HG03378 (cell line): ENCODE data around the gene SETD3.
A peak's percentile ranks its signal among the peaks of the same experiment; 100 is the strongest.

Source experiments
- ATAC-seq: cut with Tn5 transposase; IDR thresholded peaks from one replicate; pipeline ENCODE4 v1.9.1; 2021; ENCODE audit warnings: mild to moderate bottlenecking, moderate library complexity; ENCODE audit not compliant: unreplicated experiment

The SETD3 gene

GRCh38 chr14:99479906-99480869, at the start of gene SETD3:
Gene SETD3 (minus strand): TSS chr14:99480859. CDS start chr14:99465805, 15,054 bp downstream.
- no peak for ATAC-seq

DNA sequence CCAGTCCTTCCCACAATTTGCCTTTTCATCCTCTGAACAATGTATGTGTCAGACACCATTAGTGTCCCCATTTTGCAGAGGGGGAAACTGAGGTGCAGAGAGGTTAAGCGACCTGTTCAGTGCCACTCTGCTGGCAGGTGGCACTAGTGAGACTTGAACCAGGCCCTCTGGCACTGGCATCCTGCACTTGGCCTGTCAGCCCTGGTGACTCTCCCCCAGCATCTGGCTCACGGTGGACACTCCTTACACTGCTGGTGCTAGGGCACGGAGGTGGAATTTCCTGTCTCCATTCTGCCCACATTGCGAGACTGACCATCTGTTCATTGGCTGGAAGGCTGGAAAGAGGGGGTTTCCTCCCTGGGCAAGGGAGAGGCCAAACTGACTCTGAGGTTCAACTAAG, 49.2 kb upstream of the SETD3 start:
- no peak for ATAC-seq

GRCh38 chr14:99527427-99528076, 46.9 kb upstream of the SETD3 start:
- no peak for ATAC-seq

DNA sequence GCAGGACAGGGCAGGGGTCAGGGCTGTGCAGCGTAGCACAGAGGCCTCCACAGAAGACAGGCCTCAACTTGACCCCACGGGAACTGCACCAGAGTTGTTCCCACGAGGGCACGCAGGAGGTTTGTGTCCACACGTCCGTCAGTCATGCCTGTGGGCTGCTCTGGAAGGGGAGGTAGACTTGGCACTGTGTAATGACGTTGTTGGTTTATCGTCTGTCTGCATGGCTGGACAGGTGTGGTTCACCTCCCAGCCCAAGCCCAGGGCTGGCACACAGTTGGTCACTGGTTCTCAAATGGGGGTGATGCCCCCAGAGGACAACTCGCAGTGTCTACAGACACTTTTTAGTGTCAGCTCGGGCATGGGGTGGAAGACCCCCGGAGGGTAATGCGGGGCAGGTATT, 46.4 kb upstream of the SETD3 start:
- no peak for ATAC-seq

- ATAC-seq = no peak
These were observed 45.0 kb upstream of the SETD3 start for GRCh38 chr14:99525699-99526080.

DNA sequence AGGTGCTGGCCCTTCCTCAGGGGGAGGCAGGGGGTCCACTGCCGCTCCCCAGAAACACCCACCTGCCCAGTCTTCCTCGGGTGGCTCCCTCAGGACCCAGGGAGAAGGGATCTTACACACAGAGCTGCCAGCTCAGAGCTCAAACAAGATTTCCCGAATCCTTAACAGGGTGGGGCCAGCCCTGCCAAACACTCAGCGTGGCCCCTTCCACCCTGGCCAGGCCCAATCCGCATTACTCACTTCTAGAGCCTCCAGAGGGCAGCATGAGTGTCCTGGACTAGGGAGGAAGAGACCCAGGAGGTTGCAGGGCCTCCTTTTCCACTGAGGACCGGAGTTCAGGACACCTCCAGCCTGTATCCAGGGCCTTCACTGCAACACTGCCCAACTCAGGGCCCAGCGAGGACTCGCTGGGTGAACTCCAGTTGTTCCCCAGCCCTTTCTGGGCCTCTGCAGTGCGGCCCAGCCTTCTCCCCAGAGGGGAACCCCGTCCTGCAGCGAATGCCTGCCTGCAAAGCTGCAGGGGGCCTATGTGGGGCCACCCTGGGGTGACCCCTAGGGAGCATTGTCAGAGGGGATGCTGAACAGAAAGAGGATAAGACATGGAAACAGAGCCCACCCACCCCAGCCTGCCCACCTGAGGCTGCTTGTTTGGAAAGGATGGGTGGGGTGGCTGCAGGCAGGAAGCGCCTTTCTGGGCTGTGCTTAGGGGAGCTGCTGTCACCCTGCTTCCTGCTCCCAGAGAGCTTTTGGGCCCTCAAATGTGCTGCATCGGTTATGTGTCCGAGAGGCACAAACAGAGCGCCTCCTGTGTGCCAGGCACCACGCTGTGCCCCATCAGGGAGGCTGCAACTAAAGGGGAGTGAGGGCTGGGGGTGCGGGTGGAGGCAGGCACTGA, 44.4 kb upstream of the SETD3 start:
- ATAC-seq = no peak

DNA sequence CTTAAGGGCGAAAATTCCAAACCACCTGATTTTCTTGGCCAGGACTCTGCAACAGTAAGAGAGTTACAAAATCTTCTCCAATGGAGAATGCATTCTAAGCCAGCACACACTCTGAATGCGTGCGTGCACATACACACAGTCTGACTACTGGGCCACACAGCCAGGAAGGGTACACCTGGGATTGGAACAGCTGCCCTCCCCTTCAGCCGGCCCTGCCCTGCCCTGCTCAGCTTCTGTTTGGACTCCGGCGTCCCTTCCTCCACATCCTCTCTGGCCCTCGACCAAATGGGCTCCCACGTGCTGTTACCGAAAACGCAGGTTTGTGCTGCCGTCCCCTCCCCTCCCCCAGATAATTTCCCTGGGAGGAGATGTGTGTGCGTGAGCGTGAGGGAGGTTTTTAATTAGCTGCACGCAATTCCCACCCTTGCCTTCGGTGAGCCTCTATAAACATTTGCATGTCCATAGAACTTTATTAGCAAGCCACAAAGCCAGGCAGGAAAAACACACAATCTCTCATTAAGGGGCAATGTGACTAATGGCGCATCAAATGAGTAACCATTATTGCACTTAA, 43.5 kb upstream of the SETD3 start:
- no peak for ATAC-seq

GRCh38 chr14:99523704-99524055, 43.0 kb upstream of the SETD3 start:
- no peak for ATAC-seq

DNA sequence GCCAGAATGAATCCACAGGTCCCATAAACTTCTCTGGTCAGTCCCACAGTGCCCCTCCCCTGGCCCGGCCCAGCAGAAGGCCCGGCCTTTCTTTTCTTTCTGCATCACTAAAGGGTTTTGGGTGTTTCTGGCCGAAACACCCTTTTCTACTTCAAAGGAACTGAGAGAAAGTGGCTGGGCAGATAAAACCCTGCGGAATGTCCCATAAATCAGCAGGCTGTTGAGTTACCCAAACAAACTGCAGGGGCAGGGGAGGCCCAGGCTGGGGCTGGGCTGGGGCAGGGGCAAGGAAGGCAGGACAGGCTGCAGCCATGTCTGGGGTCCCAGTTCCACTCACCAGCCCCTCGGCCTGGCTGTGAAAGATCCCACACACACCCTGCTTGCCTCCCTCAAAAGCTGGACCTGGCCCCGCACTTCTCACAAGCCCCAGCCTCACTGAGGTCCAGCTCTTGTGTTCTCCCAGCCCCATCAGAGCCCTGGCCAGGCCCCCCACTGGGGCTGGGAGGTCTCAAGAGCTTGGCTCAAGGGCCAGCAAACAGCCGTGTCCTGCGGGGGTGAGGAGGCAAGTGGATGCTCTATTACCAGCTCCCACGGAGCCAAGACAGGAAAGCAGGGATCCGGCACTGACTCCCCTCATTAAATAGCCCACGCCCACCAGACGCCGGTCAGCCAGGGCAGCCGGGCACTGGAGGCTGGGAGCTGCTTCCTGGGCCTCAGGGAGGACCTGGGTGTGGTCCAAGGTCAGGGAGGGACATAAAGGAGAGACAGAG, 42.5 kb upstream of the SETD3 start:
- no peak for ATAC-seq

GRCh38 chr14:99522457-99522891, 41.8 kb upstream of the SETD3 start:
- ATAC-seq = no peak

- no peak for ATAC-seq
These were observed 41.4 kb upstream of the SETD3 start for GRCh38 chr14:99522025-99522401.

- no peak for ATAC-seq
These were observed 40.7 kb upstream of the SETD3 start for GRCh38 chr14:99521176-99522024.

DNA sequence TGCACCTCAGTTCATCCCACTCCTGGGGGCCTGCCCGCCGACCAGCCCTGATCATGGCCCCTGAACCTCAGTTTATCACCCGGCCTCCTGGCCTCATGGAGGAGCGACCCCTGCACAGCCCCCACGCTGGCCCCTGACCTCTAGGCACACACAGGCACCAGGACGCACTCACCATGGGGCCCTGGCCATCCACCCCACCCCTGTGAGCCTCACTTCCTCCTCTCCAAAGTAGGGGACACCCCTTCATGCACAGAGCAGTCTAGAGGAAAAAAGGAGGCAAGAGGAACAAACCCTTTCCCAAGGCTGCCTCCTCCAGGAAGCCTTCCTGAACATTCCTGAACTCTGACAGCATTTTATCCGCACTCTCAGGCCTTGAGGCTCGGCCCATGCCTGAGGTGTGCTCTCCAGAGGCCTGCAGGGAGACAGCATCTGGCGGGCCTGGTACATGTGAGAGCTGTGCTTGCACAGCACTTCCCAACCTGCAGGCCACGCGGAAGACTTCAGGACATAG, 40.0 kb upstream of the SETD3 start:
- no peak for ATAC-seq

GRCh38 chr14:99519931-99520421, 39.3 kb upstream of the SETD3 start:
- no peak for ATAC-seq

DNA sequence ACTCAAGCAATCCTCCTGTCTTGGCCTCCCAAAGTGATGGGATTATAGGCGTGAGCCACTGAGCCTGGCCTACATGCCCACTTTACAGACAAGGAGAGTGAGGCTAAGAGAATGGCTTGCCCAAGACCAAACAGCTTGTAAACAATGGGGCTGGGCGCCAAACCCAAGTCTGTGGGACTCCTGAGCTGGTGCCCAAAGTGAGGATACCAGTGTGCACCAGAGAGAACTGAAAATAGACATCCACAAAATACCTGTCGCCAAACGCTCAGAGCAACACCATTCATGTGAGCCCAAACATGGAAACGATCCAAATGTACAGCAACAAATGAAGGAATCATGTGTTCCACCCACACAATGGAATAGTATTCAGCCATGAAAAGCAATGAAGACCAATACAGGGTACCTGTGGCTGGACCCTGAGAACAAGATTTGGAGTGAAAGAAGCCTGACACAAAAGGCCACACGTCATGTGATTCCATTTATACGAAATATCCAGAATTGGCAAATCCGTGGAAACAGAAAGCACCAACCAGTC, 38.8 kb upstream of the SETD3 start:
- no peak for ATAC-seq

GRCh38 chr14:99518441-99519346, 38.0 kb upstream of the SETD3 start:
- ATAC-seq = peak; percentile 61

- peak; percentile 8 for ATAC-seq
These were observed 37.2 kb upstream of the SETD3 start for GRCh38 chr14:99517643-99518381.
